C4-2B (cell line): Measurements from ENCODE around the gene SLC8B1.

Experiments
- H3K27ac ChIP-seq: fragments of 450-650 bp; 2 replicates; pipeline ENCODE4 v1.5.1; 2017
- ZFX ChIP-seq: fragments of 450-650 bp; IDR thresholded peaks from 2 replicates; pipeline ENCODE4 v1.6.1; 2017
- TF ChIP-seq, protein P1 (sequence below): fragments of 450-650 bp; conservative IDR thresholded peaks from 2 replicates; pipeline ENCODE4 v1.5.1; 2017; ENCODE audit warnings: mild to moderate bottlenecking

SLC8B1 gene

DNA sequence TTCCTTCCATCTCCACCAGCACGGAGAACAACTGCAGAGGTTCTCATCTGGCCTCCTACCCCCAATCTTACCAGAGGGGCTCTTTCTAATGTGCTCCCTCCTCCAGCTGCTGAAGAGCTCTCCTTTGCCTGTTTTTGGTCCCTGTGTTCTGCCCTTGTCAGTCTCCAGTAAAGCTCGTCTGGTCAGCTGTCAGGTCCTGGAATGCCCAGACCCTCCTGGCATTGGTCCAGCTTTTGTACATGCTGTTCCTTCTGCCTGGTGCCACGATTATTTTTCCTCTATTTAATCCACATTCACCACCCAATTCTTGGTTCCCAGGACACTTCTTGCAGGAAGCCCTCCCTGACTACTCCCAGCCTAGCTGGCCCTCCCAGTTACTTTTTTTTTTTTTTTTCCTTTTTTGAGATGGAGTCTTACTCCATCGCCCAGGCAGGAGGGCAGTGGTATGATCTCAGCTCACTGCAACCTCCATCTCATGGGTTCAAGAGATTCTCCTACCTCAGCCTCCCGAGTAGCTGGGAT is 6.5 kb downstream of the SLC8B1 start:
- TF ChIP-seq ZFX, result no peak
- TF ChIP-seq, protein P1, sequence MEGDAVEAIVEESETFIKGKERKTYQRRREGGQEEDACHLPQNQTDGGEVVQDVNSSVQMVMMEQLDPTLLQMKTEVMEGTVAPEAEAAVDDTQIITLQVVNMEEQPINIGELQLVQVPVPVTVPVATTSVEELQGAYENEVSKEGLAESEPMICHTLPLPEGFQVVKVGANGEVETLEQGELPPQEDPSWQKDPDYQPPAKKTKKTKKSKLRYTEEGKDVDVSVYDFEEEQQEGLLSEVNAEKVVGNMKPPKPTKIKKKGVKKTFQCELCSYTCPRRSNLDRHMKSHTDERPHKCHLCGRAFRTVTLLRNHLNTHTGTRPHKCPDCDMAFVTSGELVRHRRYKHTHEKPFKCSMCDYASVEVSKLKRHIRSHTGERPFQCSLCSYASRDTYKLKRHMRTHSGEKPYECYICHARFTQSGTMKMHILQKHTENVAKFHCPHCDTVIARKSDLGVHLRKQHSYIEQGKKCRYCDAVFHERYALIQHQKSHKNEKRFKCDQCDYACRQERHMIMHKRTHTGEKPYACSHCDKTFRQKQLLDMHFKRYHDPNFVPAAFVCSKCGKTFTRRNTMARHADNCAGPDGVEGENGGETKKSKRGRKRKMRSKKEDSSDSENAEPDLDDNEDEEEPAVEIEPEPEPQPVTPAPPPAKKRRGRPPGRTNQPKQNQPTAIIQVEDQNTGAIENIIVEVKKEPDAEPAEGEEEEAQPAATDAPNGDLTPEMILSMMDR, result no peak
- H3K27ac ChIP-seq, result no peak overlapping the region

DNA sequence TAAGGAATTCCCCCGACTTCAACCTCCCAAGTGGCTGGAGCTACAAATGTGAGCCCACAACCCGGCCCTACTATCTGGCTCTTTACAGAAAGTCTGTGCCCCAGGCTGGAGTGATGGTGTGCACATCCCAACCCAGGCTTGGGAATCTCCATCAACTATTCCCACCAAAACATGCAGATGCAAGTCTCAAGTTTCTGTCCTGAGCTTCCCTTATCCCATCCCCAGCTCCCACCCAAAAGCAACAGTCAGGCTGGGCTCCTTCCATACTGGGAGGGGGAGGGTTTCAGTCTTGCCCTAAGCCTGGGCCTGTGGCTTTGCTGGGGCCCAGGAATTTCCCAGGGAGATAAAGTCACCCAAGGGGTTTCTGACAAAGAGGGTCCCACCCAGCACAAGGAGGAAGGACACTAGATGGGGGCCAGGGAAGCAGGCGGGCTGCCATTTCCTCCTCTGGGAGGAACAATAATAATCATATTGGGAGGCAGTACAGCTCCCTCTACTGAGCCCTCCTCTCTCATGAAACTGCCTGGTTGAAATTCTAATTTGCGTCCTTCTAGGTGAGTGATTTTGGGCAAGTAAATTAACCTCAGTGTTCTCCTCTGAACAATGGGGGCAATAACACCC is 8.0 kb downstream of the SLC8B1 start:
- no peak overlapping the region for H3K27ac ChIP-seq
- TF ChIP-seq, protein P1, result no peak
- no peak for TF ChIP-seq ZFX

DNA sequence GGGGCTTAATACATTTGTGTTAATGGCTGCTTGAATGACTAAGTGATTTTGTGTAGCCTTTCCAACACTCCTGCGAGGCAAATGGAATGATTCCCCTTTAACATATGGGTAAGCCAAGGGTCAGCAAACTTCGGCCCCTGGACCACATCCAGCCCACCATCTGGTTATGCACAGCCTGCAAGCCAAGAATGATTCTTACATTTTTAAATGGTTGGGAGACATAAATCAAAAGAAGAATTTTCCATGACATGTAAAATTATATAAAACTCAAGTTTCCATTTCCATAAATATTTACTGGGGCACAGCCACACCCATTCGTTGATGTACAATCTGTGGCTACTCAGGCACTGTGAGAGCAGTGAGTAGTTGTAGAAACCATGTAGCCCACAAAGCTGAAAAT is 9.0 kb downstream of the SLC8B1 start:
- H3K27ac ChIP-seq, result no peak overlapping the region
- no peak for TF ChIP-seq ZFX
- TF ChIP-seq, protein P1, result no peak

DNA sequence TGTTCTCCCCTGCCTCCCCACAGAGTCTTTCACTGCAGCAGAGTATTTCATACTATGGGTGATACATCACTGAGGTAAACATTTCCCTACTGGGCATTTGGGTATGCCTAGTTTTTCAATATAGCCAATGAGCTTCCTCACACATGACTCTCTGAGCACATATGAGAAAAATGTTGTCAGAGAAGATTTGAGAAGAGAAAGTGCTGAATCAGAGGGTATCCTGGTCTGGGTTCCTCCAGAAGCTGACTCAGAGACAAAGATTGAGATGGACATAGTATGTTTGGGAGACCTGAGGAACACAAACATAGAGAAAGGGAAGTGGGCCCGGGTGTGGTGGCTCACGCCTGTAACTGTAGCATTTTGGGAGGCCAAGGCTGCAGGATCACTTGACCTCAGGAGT is 12.6 kb downstream of the SLC8B1 start:
- no peak overlapping the region for H3K27ac ChIP-seq
- TF ChIP-seq, protein P1, result no peak
- TF ChIP-seq ZFX, result no peak

DNA sequence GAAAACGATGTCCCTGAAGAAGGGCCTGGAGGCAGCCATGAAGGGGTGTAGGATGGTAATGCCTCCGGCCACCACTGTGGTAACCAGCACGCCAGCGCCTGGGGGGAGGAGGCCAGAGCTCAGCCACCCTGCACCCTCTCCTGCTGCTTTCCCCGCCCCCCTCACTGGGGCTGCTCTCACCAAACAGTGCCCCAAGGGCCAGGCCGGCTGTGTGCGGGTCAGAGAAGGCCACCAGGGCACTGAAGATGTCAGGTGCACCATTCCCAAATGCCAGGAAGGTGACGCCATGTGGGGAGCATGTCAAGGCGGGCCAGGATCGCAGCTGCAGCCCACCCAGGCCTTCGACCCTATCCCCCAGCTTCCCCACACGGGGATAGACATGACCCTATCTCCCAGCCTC is 14.5 kb downstream of the SLC8B1 start:
- no peak for TF ChIP-seq ZFX
- TF ChIP-seq, protein P1, result no peak

DNA sequence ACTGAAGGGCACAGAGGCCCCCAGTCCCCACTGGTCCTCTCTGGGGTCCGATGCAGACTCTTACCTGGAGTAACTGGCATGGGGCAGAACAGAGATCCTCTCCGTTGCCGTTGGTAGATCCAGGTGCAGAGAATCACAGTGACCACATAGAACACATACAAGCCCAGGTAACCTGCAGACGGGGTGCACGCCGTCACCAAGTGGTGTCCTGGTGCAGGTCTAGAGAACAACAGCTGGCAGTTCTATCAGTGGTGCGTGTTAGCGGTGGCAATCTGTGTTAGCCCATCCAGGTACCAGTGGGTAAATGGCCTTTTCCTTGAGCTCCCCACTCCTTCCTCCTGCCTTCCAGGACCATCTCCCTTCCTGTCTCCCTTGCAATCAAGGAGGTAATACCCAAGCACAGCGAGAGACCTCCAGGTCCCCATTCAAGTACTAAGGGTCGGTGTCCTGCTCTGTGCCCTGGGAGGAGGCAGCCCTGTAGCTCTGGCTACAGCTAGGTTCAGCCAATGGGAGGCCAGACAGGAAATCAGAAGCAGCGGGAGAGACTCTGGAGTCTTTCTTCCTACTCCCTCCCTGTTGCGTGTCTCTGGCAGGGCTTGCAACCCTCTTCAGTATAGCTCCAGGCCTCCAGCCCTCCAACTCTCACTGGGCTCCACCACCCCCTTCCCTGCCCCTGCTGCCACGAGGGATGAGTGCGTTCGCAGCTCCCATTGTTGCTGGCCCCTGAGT is 15.8 kb downstream of the SLC8B1 start:
- TF ChIP-seq, protein P1, result no peak
- no peak for TF ChIP-seq ZFX
- H3K27ac ChIP-seq, result no peak overlapping the region

More for the DNA sequence above, 14.5 kb downstream of the SLC8B1 start:
- H3K27ac ChIP-seq, result no peak overlapping the region

DNA sequence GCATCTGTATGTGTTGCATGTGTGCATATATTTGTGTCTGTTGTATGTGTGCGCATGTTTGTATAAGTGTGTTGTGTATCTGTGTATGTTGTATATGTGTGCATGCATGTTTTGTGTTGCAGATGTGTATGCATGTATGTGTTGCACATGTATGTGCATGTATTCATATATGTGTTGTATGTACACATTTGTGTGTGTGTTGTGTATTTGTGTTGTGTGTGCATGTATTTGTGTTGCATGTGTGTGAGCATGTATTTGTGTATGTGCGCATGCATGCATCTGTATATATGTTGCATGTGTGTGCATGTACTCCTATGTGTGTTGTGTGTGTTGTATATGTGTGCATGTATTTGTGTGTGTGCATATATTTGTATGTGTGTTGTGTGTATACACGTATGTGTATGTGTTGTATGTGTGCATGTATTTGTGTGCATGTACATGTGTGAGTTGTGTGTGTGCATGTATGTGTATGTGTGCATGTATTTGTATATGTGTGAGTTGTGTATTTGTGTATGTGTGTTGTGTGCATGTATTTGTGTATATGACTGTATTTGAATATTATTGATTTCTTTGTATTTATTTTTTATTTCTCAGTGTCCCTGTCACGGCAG is 16.8 kb downstream of the SLC8B1 start:
- no peak for TF ChIP-seq ZFX
- TF ChIP-seq, protein P1, result no peak
- no peak overlapping the region for H3K27ac ChIP-seq
